GM19238 (cell line): Measurements from ENCODE around the gene SSX2IP.
"Not testable (repeated sequence)": the region's sequence is repeated elsewhere in the genome, so short reads cannot be mapped to it uniquely, and the experiment has no call there.

Experiments
- DNase-seq: peaks from one replicate; pipeline ENCODE4 v3.0.0; 2011; ENCODE audit warnings: low spot score; ENCODE audit not compliant: insufficient read length

Gene SSX2IP

DNA sequence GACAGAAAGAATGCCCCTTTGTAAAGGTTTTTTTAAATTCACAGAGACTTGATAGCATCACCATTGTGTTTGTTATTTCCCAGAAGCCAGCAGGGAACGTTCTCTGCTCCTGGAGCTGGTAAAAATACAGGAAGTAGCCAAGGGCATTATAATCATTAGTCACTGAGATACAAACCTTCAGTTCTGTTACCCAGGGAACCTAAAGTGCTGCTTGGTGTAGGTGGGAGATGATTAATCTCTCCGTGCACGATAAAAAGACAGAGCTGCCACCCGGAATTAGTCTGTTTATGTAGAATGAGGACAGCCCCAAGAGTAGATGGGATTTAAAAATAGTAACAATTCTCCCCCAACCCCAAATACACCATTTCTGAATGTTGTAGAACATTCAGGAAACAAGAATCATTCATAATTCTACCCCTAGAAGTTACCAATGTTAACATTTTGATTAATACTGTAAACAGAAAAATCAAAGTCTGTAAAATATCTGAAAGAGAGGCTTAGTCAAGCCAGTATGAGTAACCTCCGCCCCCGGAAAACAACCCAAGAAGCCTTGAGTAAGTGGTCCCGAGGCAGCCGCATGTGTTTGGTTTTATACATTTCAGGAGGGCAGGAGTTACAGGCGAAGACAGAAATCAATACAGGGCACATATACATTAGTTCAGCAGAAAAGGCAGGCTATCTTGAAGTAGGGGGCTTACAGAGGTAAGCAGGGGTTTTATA, 70.7 kb downstream of the SSX2IP start:
- DNase-seq = no peak

DNA sequence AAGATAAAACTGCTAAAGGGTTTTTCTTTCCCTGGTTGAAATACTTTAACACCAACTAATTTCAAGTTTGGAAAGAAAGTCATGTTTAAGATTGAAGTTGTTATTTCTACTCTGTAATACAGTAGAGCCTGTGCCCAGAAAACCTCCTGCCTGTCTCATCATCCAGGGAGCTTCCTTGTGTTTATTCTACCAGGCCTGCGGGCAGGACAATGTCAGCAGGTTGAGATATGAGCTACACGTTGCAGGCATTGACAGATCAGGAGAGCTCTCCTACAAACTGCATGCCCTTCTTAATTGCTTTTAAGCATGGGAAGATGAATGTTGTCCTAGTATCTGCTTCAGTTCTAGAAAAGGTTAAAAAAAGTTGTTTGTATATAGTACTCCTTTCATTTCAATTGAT, 72.9 kb downstream of the SSX2IP start:
- DNase-seq = no peak

DNA sequence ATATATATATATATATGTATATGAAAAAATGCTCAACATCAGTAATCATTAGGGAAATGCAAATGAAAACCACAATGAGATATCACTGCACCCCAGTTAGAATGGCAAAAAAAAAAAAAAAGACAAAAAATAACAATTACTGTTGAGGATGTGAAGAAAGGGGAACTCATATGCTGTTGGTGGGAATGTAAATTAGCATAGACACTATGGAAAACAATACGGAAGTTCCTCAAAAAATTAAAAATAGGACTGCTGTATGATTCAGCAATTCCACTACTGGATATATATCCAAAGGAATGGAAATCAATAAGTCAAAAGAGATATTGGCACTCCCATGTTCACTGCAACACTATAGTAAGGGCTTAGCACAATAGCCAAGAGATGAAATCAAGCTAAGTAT, 74.5 kb downstream of the SSX2IP start:
- no peak for DNase-seq

DNA sequence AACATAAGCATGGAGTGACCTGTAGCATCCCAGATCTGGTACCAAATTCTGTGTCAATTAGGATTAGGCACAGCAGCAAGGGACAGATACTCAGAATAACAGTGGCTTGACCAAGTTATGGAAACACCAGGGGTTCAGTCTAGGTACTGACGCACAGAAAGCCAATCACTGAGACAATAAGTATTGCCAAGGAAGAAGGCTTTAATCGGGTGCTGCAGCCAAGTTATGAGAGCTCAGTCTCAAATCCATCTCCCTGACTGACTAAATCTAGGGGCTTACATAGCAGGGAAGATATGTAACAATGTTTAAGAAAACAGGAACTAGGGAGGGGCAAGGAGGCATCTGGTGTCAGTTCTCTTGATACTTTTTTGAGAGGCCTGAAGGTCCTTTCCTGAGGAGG, 76.4 kb downstream of the SSX2IP start:
- no peak for DNase-seq

DNA sequence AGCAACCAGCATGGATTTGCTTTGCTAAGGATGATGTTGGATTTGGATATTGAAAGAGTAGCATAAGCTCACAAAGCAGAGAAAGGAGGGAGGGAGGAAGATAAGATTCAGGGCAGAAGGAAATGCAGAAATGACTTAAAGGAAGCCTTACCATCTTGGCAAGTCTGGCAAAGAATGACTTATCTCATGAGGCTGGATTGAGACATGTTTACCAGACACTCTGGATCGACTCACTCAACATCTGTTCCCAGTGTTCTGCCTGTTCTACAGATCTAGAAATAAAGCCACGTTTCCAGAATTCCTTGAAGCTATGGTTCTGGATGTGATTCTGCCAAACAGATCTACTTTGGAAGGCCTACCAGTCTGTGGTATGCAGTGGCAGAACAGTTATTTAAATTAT, 77.2 kb downstream of the SSX2IP start:
- DNase-seq = no peak

DNA sequence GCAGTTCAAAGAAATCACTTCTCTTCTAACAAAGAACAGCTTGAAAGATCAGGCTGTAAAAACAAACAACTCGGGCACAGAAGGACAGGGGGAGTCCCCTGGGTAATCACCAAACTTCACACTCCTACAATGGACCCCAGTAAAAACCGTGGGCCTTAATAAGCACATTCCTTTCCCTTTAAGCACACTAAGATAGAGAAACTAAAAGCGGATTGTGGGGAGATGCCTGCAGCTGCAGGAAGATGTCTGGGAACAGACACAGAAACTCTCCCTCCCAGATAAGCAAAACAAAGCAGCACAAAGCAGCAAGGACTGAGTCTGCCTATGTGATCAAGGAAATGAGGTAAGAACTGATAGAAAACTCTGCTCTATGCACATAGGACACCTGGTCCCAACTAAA, 78.5 kb downstream of the SSX2IP start:
- DNase-seq = no peak

DNA sequence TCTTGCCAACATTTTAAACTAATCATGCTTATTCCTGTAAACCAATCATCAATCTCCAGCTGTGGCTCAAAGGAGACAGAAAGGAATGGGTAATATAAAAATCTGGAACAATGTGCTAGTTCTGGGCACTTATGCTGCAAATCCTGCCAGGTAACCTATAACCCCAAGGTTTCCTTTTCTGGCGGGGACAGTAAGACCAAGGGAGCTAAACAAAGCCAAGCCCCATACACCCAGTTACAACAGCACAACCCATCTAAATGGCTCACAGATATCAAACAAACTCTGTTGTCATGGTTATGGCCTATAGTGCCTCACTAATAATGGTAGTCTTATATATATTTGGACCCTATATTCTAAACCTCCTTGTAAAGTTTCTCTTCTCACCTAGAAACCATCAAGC, 79.2 kb downstream of the SSX2IP start:
- no peak for DNase-seq

DNA sequence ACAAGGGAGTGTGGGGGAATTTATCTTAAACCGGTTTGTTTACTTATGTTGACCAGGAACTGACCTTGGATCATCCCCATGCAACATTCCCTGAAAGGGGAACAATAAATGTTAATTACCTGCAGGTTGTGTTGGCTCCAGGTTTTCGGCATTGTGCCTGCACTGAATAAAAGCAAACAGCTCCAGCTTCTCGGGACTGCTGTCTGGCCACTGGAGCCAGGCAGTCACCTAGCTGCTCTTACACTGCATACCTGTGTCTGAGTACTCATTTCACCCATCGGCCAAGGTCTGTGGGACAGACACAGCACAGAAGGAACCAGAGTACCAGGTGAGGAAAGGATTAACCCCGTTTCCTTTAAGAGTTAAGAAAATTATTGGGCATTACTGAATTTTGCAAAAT, 83.3 kb downstream of the SSX2IP start:
- DNase-seq = no peak

DNA sequence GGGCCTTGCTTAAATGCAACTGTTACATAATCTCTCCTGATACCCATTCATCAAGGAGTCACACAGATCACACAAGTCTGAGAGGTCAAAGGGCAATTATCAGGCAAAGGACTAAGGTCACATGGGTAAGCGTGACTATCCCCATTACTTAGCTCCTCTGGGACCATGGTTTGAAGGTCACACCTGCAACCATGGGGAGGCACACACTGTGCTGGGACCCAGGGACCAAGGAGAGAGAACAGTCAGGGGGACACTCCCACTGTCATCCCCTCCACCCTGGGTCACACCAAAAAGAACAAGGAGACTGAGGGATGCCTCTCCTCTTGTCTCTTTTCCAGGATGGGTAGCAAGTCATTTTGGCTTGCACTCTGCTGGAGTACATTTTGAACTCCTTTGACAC, 85.1 kb downstream of the SSX2IP start:
- no peak for DNase-seq

DNA sequence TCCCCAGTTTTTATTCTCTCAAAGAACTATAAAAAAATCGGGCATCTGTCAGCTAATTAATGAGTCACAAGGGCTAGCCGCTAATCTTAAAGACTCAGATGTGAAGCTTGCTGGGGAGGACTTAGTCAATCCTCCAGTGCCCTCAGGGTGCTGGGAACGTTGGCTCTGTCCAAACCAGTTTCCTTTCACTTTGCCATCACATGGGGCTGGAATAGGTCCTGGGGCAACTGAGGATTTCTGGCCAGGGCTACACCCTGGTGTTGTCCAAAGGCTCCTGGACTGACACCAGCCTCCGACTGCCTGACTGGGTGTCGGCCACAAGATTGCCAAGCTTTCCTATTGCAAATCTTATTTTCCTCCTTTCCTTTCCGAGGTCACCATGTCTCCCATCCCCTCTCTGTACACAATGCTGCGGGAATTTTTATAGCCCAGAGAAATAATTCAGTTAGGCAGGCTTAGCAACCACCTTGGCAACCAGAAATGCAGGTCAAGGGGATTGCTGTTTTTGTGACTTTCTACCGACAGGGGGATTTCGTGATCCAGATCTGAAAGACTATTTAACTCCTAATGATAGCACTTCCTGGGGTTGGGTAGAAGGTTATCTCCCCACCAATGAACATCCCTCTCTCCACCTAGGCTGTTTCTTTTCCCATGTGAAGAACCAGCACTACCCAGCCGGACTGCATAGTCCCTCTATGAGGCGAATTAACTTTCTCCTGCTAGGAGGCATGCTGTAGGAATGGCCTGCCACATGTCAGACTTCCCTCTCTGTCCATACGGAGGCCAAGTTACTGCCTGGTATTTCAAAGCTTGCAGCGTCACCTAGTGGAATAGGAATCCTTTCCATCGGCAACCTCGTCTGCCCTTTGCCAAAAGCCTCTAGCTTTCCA, 86.1 kb downstream of the SSX2IP start:
- no peak for DNase-seq

DNA sequence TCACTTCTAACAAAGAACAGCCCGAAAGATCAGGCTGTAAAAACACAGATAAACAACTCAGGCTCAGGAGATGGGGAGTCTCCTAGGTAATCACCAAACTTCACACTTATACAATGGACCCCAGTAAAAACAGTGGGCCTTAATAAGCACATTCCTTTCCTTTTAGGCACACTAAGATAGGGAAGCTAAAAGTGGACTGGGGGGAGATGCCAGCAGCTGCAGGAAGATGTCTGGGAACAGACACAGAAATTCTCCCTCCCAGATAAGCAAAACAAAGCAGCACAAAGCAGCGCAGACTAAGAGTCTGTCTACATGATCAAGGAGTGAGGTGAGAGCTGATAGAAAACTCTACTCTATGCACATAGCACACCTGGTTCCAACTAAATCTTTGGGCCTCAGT, 87.0 kb downstream of the SSX2IP start:
- no peak for DNase-seq

DNA sequence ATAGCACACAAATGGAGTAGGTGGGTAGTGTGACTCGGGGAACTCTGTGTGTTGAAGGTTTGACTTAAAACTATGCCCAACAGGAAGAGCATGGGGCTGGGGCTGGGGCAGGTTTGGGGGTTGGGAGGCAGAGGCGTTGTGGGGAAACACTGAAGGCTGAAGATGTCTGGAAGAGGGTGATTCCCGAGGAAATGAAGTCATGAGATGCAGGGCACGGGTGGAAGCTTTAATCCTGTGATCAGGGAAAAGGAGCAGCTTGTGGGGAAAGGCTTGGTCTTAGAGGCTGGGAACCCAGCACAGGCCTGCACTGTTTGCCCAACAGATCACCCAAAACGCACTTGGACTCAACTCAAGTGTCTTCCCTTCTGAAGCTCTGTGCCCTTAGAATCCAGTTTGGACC, 89.5 kb downstream of the SSX2IP start:
- no peak for DNase-seq

DNA sequence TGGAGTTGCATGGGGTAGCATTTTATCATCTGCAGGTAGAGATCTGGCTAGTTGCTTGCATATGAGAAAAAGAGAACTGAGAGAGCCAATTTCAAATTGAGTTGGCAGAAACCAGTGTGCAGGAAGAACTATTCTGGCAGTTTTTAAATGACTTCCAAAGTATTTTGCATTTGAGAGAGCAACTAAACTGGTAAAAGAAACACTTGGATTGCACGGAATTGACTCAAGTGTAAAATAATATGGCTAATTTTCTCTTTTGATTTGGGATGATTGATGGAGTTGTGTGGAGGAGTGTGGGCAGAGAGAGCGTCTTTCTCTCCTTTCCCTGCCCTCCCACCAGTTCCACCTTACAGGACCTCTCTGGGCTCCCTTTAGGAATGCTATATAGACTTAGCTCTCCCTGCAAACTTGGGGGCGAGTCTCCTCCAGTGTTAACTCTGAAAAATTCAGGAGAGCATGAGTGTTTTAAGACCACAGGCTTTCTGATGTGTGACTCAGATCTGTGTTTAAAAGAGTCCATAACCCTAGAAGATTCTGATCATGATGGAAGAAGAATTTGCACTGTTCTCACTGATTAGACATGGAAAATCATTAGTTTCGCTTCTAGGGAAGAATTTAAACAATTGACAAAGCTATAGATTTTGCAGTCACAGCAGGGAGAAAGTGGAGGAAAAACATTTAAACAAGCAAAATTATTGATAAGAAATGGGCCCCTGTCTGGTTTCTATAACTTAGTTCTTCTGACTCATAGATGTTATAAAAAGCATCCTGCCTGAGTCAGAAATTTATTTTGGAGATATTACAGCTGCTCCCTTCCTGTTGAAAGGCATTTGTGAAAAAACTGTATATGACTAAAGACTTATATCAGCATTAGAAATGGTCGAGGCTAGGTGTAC, 91.2 kb downstream of the SSX2IP start:
- no peak for DNase-seq

DNA sequence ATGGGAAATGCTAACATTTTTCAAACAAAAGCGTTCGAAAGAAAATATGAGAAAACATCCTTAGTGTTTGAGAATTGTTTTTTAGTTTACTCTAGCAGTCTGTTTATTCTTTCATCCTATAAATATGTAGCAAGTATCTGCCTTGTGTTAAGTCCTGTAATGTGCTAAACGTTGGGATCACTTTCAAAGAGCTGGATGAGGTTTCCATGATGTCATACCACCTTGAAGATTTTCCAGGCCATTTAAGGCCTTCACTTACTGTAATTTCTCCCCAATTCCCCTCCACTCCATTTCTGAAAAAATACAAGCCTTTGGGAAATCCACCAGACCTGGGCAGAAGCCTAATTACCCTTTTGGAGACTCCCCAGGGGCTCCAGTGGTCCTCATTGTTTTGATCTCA, 91.8 kb downstream of the SSX2IP start:
- no peak for DNase-seq

DNA sequence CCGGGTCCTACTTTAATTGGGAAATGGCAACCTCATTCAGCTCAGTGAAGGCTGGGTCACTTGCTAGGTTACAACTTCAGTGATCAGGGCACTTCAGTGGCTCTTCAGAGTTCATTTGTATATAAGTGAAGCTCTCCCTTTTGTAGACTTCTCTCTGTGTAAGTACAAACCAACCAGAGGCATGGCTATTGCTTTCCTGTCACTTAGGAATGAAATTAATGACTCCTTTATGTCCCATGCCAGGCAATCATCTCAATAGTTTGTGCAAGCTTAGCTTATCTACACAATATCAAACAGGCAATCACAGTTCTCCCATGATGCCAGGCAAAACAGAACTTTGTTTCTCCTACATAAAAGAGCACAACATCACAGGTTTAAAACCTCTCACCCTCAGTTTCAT, 93.2 kb downstream of the SSX2IP start:
- no peak for DNase-seq

DNA sequence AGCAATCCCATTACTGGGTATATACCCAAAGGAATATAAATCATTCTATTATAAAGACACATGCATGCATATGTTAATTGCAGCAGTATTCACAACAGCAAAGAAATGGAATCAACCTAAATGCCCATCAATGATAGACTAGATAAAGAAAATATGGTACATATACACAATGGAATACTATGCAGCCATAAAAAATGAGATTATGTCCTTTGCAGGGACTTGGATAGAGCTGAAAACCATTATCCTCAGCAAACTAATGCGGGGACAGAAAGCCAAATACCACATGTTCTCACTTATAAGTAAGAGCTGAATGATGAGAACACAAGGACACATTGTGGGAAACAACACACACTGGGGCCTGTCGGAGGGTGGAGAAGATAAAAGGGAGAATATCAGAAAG, 95.3 kb downstream of the SSX2IP start:
- not testable (repeated sequence) for DNase-seq
